ENCODE results near the gene MLF2. TPM values are rescaled to one million over a fixed set of nuclear protein-coding genes. Genes with fewer than 3 reads are reported as not detected.

The MLF2 gene
- total RNA-seq, 1 donor from 2014 or later, result 162 TPM

DNA sequence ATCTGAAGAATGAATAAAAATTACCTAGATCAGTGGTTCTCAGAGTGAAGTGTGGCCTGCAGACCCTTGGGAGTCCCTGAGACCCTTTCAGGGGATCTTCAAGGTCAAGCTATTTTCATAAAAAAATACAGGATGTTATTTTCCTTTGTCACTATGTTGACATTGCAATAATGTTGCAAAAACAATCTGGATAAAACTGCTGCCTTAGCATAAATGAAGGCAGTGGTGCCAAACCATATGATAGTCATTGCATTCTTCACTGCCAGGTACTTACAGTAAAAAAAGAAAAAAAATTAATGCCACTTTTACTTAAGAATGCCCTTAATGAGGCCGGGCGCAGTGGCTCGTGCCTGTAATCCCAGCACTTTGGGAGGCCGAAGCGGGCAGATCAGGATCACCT is 34.4 kb upstream of the MLF2 start:
- H3K9me3 Mint-ChIP-seq (ENCODE audit: unreplicated experiment), result no peaks in the 10 kb centered on the region
- peaks cover 6% of the 10 kb centered on the region for H3K4me1 Mint-ChIP-seq (ENCODE audit: unreplicated experiment)
- no peaks in the 10 kb centered on the region for H3K36me3 Mint-ChIP-seq (ENCODE audit: unreplicated experiment)
- DNase-seq (ENCODE audit: extremely low spot score, unreplicated experiment), result no peak
- H3K4me3 Mint-ChIP-seq (ENCODE audit: unreplicated experiment), result no peak overlapping the region
- TF ChIP-seq, protein P1, sequence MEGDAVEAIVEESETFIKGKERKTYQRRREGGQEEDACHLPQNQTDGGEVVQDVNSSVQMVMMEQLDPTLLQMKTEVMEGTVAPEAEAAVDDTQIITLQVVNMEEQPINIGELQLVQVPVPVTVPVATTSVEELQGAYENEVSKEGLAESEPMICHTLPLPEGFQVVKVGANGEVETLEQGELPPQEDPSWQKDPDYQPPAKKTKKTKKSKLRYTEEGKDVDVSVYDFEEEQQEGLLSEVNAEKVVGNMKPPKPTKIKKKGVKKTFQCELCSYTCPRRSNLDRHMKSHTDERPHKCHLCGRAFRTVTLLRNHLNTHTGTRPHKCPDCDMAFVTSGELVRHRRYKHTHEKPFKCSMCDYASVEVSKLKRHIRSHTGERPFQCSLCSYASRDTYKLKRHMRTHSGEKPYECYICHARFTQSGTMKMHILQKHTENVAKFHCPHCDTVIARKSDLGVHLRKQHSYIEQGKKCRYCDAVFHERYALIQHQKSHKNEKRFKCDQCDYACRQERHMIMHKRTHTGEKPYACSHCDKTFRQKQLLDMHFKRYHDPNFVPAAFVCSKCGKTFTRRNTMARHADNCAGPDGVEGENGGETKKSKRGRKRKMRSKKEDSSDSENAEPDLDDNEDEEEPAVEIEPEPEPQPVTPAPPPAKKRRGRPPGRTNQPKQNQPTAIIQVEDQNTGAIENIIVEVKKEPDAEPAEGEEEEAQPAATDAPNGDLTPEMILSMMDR (IDR thresholded peaks at IDR 0.05), result no peak
- H3K27ac Mint-ChIP-seq (ENCODE audit: unreplicated experiment), result no peak overlapping the region
- H3K27me3 Mint-ChIP-seq (ENCODE audit: unreplicated experiment), result no peaks in the 10 kb centered on the region

DNA sequence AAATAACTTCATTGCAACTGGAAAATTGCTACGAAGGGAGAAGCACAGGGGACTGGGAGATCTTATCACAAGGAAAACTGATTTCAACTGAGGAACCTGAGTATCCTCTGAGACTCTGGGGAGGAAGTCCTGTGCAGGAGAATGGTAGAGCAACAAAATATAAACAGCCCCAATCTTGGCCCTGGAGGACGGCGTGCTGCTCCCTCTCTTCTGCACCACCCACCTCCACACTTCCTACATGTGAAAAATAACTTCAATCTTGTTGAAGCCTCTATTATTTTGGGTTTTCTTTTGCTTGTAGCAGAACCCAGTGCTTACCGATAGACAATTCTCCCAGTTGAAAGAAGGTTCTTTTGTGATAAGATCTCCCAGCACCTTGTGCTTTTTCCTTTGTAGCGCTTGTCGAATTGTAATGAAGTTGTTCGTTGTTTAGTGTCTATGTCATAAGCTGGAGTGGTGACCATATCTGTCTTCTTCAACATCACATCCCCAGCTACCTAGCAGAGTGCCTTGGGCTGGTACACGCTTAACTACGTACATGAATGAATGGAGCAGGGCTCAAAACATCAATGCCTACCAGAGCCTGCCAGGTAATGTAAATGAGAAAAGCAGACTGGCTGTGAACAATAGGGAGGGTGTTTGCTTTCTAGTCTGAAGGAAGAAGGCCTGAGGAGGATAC is 33.6 kb upstream of the MLF2 start:
- H3K4me3 Mint-ChIP-seq (ENCODE audit: unreplicated experiment), result no peak overlapping the region
- no peak for DNase-seq (ENCODE audit: extremely low spot score, unreplicated experiment)
- no peak overlapping the region for H3K27ac Mint-ChIP-seq (ENCODE audit: unreplicated experiment)
- TF ChIP-seq, protein P1 (IDR thresholded peaks at IDR 0.05), result no peak
- no peaks in the 10 kb centered on the region for H3K36me3 Mint-ChIP-seq (ENCODE audit: unreplicated experiment)
- H3K4me1 Mint-ChIP-seq (ENCODE audit: unreplicated experiment), result peaks cover 4% of the 10 kb centered on the region
- no peaks in the 10 kb centered on the region for H3K27me3 Mint-ChIP-seq (ENCODE audit: unreplicated experiment)
- no peaks in the 10 kb centered on the region for H3K9me3 Mint-ChIP-seq (ENCODE audit: unreplicated experiment)

DNA sequence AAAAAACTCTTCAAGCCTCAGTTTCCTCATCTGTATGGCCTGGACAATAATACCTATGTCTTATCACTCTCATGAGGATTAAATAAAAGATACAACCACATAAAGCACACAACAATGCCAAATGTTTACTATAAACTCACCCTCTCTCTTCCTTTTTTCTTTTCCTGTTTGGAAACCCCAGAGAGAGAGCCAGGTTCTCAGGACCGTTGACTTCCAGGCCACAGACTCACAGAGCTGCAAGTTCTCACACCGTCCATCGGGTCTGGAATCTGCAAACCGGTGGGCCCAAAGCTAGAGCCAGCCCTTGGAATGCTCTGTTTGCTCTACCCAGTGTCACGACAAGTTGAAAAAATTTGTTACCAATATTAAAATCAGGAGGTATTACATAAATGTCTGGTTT is 31.8 kb upstream of the MLF2 start:
- Mint-ChIP-seq H3K36me3 (ENCODE audit: unreplicated experiment) (no peaks in the 10 kb centered on the region), H3K27ac (ENCODE audit: unreplicated experiment) (no peak overlapping the region), H3K27me3 (ENCODE audit: unreplicated experiment) (no peaks in the 10 kb centered on the region), H3K4me1 (ENCODE audit: unreplicated experiment) (peaks cover 4% of the 10 kb centered on the region), H3K9me3 (ENCODE audit: unreplicated experiment) (no peaks in the 10 kb centered on the region), H3K4me3 (ENCODE audit: unreplicated experiment) (no peak overlapping the region)
- TF ChIP-seq, protein P1 (IDR thresholded peaks at IDR 0.05), result no peak
- no peak for DNase-seq (ENCODE audit: extremely low spot score, unreplicated experiment)

DNA sequence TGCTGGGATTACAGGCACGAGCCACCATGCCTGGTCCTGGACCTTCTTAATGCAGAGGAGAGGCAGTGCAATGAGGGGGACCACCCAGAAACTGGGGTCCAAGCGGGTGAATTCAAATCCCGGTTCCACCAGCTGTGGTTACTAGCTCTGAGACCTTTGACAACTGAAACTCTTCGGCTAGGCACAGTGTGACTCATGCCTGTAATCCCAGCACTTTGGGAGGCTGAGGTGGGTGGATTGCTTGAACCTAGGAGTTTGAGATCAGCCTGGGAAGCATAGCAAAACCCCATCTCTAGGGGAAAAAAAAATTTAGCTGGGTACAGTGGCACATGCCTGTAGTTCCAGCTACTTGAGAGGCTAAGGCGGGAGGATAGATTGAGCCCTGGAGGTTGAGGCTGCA is 31.4 kb upstream of the MLF2 start:
- TF ChIP-seq, protein P1 (IDR thresholded peaks at IDR 0.05), result no peak
- H3K27me3 Mint-ChIP-seq (ENCODE audit: unreplicated experiment), result no peaks in the 10 kb centered on the region
- no peak overlapping the region for H3K4me3 Mint-ChIP-seq (ENCODE audit: unreplicated experiment)
- peaks cover 2% of the 10 kb centered on the region for H3K4me1 Mint-ChIP-seq (ENCODE audit: unreplicated experiment)
- H3K36me3 Mint-ChIP-seq (ENCODE audit: unreplicated experiment), result no peaks in the 10 kb centered on the region
- no peak for DNase-seq (ENCODE audit: extremely low spot score, unreplicated experiment)
- no peaks in the 10 kb centered on the region for H3K9me3 Mint-ChIP-seq (ENCODE audit: unreplicated experiment)
- no peak overlapping the region for H3K27ac Mint-ChIP-seq (ENCODE audit: unreplicated experiment)

DNA sequence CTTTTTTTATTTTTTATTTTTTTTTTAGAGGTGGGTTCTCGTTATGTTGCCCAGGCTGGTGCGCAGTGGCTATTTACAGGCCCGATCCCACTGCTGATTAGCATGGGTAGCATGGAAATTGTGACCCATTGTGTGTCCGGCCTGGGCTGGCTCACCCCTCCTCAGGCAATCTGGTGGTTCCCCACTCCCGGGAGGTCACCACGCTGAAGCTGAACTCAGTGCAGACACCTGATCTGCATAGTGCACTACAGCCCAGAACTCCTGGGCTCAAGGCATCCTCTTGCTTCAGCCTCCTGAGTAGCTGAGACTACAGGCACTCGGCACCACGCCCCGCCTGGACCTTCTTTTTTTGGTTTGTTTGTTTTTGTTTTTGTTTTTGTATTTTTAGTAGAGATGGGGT is 30.9 kb upstream of the MLF2 start:
- H3K27me3 Mint-ChIP-seq (ENCODE audit: unreplicated experiment), result no peaks in the 10 kb centered on the region
- H3K4me3 Mint-ChIP-seq (ENCODE audit: unreplicated experiment), result no peak overlapping the region
- H3K9me3 Mint-ChIP-seq (ENCODE audit: unreplicated experiment), result no peaks in the 10 kb centered on the region
- TF ChIP-seq, protein P1 (IDR thresholded peaks at IDR 0.05), result no peak
- H3K36me3 Mint-ChIP-seq (ENCODE audit: unreplicated experiment), result no peaks in the 10 kb centered on the region
- DNase-seq (ENCODE audit: extremely low spot score, unreplicated experiment), result no peak
- H3K4me1 Mint-ChIP-seq (ENCODE audit: unreplicated experiment), result peaks cover 3% of the 10 kb centered on the region
- H3K27ac Mint-ChIP-seq (ENCODE audit: unreplicated experiment), result no peak overlapping the region
